ENCODE data around the gene AP2A2. TPM values are rescaled to one million over a fixed set of nuclear protein-coding genes. Genes with fewer than 3 reads are reported as not detected.

Gene AP2A2
- total RNA-seq, 1 experiment from 2014 or later = 123 TPM

DNA sequence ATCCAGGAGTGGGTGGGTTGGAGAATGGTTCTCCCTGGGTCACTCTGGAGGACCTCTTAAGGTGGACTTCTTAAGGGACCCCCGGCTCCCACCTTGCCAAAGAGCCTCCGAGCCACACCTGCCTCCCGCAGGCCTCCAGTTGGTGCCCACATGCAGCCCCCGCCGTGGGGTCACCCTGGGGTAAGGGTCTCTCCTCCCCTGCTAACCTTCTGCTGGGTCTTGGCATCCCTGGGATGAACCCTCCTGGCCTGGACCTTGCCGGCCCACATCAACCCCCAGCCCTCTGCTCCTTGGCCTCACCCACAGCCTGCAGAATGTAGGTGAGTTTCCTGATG is 123.4 kb downstream of the AP2A2 start:
- TF ChIP-seq, protein P1, sequence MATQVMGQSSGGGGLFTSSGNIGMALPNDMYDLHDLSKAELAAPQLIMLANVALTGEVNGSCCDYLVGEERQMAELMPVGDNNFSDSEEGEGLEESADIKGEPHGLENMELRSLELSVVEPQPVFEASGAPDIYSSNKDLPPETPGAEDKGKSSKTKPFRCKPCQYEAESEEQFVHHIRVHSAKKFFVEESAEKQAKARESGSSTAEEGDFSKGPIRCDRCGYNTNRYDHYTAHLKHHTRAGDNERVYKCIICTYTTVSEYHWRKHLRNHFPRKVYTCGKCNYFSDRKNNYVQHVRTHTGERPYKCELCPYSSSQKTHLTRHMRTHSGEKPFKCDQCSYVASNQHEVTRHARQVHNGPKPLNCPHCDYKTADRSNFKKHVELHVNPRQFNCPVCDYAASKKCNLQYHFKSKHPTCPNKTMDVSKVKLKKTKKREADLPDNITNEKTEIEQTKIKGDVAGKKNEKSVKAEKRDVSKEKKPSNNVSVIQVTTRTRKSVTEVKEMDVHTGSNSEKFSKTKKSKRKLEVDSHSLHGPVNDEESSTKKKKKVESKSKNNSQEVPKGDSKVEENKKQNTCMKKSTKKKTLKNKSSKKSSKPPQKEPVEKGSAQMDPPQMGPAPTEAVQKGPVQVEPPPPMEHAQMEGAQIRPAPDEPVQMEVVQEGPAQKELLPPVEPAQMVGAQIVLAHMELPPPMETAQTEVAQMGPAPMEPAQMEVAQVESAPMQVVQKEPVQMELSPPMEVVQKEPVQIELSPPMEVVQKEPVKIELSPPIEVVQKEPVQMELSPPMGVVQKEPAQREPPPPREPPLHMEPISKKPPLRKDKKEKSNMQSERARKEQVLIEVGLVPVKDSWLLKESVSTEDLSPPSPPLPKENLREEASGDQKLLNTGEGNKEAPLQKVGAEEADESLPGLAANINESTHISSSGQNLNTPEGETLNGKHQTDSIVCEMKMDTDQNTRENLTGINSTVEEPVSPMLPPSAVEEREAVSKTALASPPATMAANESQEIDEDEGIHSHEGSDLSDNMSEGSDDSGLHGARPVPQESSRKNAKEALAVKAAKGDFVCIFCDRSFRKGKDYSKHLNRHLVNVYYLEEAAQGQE (IDR thresholded peaks at IDR 0.05; ENCODE audit: insufficient read depth in 1 of 2, low read depth in 2 of 2, low read length in 1 of 2) = no peak
- no peak for TF ChIP-seq POLR2AphosphoS5 (IDR thresholded peaks at IDR 0.05; ENCODE audit: low read depth, low read length)
- no peak for TF ChIP-seq TCF7L2 (IDR thresholded peaks at IDR 0.05; ENCODE audit: low read depth, low read length)
- TF ChIP-seq SIN3A (IDR thresholded peaks at IDR 0.05; ENCODE audit: borderline replicate concordance, insufficient read depth, low read depth, low read length) = no peak
- TF ChIP-seq, protein P2, sequence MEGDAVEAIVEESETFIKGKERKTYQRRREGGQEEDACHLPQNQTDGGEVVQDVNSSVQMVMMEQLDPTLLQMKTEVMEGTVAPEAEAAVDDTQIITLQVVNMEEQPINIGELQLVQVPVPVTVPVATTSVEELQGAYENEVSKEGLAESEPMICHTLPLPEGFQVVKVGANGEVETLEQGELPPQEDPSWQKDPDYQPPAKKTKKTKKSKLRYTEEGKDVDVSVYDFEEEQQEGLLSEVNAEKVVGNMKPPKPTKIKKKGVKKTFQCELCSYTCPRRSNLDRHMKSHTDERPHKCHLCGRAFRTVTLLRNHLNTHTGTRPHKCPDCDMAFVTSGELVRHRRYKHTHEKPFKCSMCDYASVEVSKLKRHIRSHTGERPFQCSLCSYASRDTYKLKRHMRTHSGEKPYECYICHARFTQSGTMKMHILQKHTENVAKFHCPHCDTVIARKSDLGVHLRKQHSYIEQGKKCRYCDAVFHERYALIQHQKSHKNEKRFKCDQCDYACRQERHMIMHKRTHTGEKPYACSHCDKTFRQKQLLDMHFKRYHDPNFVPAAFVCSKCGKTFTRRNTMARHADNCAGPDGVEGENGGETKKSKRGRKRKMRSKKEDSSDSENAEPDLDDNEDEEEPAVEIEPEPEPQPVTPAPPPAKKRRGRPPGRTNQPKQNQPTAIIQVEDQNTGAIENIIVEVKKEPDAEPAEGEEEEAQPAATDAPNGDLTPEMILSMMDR (IDR thresholded peaks at IDR 0.05) = no peak
- no peak overlapping the region for H3K27ac ChIP-seq (ENCODE audit: low read length)
- H3K36me3 ChIP-seq (ENCODE audit: control insufficient read depth, insufficient read depth, low read length) = no peaks in the 10 kb centered on the region
- ATAC-seq = no peak
- no peaks in the 10 kb centered on the region for H3K27me3 ChIP-seq (ENCODE audit: control insufficient read depth, insufficient read depth, low read length)
- CTCF ChIA-PET = no interaction called here
- in situ Hi-C loops (cut with HindIII; ENCODE audit: low pct_unique_long_range_greater_than_20kb, low sequenced_read_pairs) (no loop called here), intact Hi-C loops (cut with micrococcal nuclease; ENCODE audit: unreplicated experiment) (no loop called here)
- H3K4me3 ChIP-seq (ENCODE audit: low read depth in 2 of 2, low read length in 2 of 2) = no peak overlapping the region
- POLR2A ChIA-PET = no interaction called here
- no TSS peak for BruUV-seq (replicated peaks)
- no peaks in the 10 kb centered on the region for H3K9me3 ChIP-seq (ENCODE audit: control insufficient read depth, insufficient read depth, low read depth, low read length)
- peaks cover 8% of the 10 kb centered on the region; the same call in 1 of the 2 replicates for H3K4me1 ChIP-seq (ENCODE audit: control insufficient read depth, insufficient read depth, low read length)
- DNase-seq (ENCODE audit: low read depth, low spot score) = no peak

DNA sequence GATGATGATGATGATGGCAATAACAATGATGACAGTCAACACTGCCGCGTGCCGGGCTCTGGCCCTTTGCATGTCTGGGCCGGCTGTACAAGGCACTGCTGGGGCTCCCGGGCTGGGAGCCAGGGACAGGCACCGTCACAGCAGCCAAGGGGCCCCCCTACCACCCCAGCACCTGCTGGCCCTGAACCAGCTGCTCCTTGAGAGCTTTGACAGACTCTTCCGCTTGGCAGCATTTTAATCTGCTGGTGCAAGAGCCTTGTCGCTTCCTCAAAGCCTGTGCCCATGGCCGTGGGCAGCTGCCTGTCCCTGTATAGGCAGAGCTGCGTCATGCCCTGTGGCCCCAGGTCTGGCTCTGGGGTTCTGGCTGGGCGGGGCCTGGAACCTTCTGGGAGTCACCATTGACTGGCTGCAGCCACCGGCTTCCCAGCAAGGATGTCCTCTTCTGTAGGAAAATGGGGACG is 123.8 kb downstream of the AP2A2 start:
- ATAC-seq (no peak), DNase-seq (ENCODE audit: low read depth, low spot score) (no peak)
- H3K9me3 ChIP-seq (ENCODE audit: control insufficient read depth, insufficient read depth, low read depth, low read length) = no peaks in the 10 kb centered on the region
- H3K36me3 ChIP-seq (ENCODE audit: control insufficient read depth, insufficient read depth, low read length) = no peaks in the 10 kb centered on the region
- peaks cover 9% of the 10 kb centered on the region; the same call in 1 of the 2 replicates for H3K4me1 ChIP-seq (ENCODE audit: control insufficient read depth, insufficient read depth, low read length)
- no TSS peak for BruUV-seq (replicated peaks)
- no peak overlapping the region for H3K27ac ChIP-seq (ENCODE audit: low read length)
- in situ Hi-C loops (cut with HindIII; ENCODE audit: low pct_unique_long_range_greater_than_20kb, low sequenced_read_pairs) = no loop called here
- ChIA-PET POLR2A (interaction anchor here (0.6 kb wide), 1 partner anchor 205 kb away, joined by 3 read pairs; no protein-coding TSS in a partner anchor), CTCF (no interaction called here)
- no peaks in the 10 kb centered on the region for H3K27me3 ChIP-seq (ENCODE audit: control insufficient read depth, insufficient read depth, low read length)
- intact Hi-C loops (cut with micrococcal nuclease; ENCODE audit: unreplicated experiment) = no loop called here
- TF ChIP-seq, protein P2 (IDR thresholded peaks at IDR 0.05) = no peak
- TF ChIP-seq TCF7L2 (IDR thresholded peaks at IDR 0.05; ENCODE audit: low read depth, low read length) (no peak), SIN3A (IDR thresholded peaks at IDR 0.05; ENCODE audit: borderline replicate concordance, insufficient read depth, low read depth, low read length) (no peak), POLR2AphosphoS5 (IDR thresholded peaks at IDR 0.05; ENCODE audit: low read depth, low read length) (no peak)
- TF ChIP-seq, protein P1 (IDR thresholded peaks at IDR 0.05; ENCODE audit: insufficient read depth in 1 of 2, low read depth in 2 of 2, low read length in 1 of 2) = no peak
- no peak overlapping the region for H3K4me3 ChIP-seq (ENCODE audit: low read depth in 2 of 2, low read length in 2 of 2)
